ENCODE measurements around the gene AASS. TPM values are rescaled to one million over a fixed set of nuclear protein-coding genes. Genes with fewer than 3 reads are reported as not detected.
A peak's percentile ranks its signal among the peaks of the same experiment; 100 is the strongest.
"Not testable (repeated sequence)": the region's sequence is repeated elsewhere in the genome, so short reads cannot be mapped to it uniquely, and the experiment has no call there.

AASS gene
- total RNA-seq, 2 donors from 2014 or later = 1.6 to 3.6 TPM

DNA sequence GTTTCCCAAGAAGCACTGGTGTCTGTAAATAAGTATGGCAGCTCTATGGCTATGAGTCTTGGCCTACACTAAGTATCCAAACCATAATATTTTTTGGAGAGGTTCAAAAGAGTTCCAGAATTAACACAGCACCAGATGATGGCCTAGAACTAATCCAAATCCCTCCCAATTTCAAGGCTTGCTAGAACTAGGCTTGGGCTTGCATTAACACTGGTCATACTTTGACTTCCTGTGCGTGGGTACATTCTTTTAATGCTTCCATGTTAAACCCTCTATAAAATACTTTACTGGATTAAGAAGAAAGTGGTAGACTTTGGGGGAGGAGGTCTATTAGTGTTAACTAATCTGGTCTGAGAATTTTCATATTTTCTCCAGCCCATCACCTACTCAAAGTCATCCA lies 3.1 kb downstream of the AASS start:
- DNase-seq (no peak), ATAC-seq (no peak)
- H3K27me3 Mint-ChIP-seq = peaks cover 16% of the 10 kb centered on the region
- no peak overlapping the region for H3K27ac Mint-ChIP-seq
- no peak overlapping the region for H3K4me3 Mint-ChIP-seq
- peaks cover 31% of the 10 kb centered on the region for H3K4me1 Mint-ChIP-seq
- H3K9me3 ChIP-seq (ENCODE audit: control insufficient read depth, low read length, poor library complexity, severe bottlenecking) = no peaks in the 10 kb centered on the region
- peaks cover 4% of the 10 kb centered on the region for H3K36me3 Mint-ChIP-seq (ENCODE audit: low read depth)

DNA sequence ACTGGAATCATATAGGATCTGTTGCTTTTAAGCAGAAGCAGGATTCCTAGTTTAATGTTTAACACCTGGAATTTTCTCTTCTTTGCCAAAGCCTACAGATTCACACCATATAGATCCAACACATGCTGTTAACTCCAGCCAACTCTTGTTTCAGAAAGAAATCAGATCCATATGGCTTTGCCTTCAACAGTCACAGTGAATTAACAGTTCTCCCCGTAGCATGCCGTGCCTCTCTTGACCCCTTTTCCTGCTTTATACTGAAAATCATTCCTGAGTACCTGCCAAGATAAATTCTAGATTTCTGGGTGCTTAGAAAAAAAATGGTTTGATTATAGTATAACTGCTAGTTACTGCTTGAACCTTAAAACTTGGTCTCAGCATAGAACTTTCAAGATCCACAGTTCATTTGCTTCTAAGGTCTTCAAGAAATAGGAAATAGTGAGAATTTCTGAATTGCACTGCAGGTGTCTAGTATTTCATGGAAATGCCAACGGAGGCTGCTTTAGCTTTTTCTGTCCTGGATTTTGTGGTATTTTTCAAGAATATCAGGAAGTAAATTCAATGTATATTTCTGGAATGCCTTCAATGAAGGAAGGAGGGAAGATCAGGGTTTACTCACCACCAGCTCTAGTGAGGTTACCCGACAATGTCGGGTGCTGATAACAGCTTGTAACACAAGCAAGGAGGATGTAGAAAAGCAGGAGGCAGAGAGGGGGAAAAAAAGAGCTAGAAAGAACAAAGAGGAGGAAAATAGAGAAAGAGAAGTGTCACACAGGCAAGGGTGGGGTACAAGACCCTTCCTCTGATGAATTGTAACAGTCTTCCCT lies 6.6 kb downstream of the AASS start:
- Mint-ChIP-seq H3K36me3 (ENCODE audit: low read depth) (no peaks in the 10 kb centered on the region), H3K27me3 (no peaks in the 10 kb centered on the region), H3K4me3 (peak overlapping the region; percentile 62), H3K27ac (peak overlapping the region; percentile 14), H3K4me1 (peaks cover 17% of the 10 kb centered on the region)
- H3K9me3 ChIP-seq (ENCODE audit: control insufficient read depth, low read length, poor library complexity, severe bottlenecking) = no peaks in the 10 kb centered on the region
- DNase-seq (no peak), ATAC-seq (no peak)

DNA sequence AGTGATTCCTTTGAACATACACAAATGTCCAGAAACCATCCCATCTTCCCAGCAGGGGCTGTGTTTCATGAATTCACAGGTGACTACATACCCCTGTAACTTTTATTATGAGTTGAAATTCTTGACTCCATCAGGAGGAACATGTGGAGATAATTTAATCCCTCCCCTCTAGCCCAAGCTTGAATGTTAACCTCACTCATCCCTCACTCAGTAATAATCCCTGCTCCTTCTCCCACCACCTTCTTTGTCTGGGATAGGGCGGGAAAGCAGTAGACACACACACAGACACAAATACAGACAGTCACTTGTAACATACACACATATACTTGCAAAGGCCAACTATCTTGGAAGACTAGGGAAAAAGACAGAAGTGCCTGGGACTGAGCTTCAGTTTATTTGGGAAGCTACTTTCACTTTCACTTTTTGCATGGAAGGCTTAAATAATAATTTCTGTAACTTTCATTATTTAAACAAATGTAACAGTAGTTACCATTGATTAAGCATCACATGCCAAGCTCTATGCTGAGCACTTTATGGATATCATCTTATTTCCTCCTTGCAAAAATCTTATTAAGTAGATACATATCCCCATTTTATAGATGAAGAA lies 7.3 kb downstream of the AASS start:
- Mint-ChIP-seq H3K27me3 (no peaks in the 10 kb centered on the region), H3K36me3 (ENCODE audit: low read depth) (no peaks in the 10 kb centered on the region), H3K4me1 (peaks cover 17% of the 10 kb centered on the region), H3K4me3 (peak overlapping the region; percentile 62), H3K27ac (peak overlapping the region; percentile 14)
- H3K9me3 ChIP-seq (ENCODE audit: control insufficient read depth, low read length, poor library complexity, severe bottlenecking) = no peaks in the 10 kb centered on the region
- no peak for DNase-seq
- no peak for ATAC-seq

- no peak for ATAC-seq
- DNase-seq = no peak
- Mint-ChIP-seq H3K4me3 (no peak overlapping the region), H3K27ac (no peak overlapping the region), H3K4me1 (peaks cover 17% of the 10 kb centered on the region), H3K36me3 (ENCODE audit: low read depth) (no peaks in the 10 kb centered on the region), H3K27me3 (no peaks in the 10 kb centered on the region)
- H3K9me3 ChIP-seq (ENCODE audit: control insufficient read depth, low read length, poor library complexity, severe bottlenecking) = no peaks in the 10 kb centered on the region
Observed at GRCh38 chr7:122136078-122136477, 8.0 kb downstream of the AASS start.

DNA sequence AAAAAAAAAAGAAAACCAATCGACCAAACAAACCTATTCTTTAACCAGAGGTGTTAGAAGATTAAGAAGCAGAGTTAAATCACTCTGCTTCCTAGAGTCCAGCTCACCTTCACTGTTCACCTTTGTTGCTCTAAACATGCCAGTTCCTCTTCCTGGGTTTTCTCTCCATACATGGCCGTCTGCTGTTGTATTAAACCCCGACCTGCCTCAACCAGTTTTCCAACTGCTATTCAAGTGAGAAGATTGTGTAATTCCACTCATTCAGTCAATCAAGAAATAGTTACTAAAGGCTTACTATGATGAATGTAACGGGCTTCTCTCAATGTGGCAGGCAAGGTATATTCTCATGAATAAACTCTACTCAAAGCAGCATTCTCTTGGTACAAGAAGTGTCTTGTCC lies 8.8 kb downstream of the AASS start:
- peaks cover 17% of the 10 kb centered on the region for H3K4me1 Mint-ChIP-seq
- no peaks in the 10 kb centered on the region for H3K9me3 ChIP-seq (ENCODE audit: control insufficient read depth, low read length, poor library complexity, severe bottlenecking)
- no peaks in the 10 kb centered on the region for H3K27me3 Mint-ChIP-seq
- H3K4me3 Mint-ChIP-seq = no peak overlapping the region
- no peak overlapping the region for H3K27ac Mint-ChIP-seq
- no peak for DNase-seq
- no peaks in the 10 kb centered on the region for H3K36me3 Mint-ChIP-seq (ENCODE audit: low read depth)
- no peak for ATAC-seq

GRCh38 chr7:122134793-122135192 lies 9.3 kb downstream of the AASS start:
- not testable (repeated sequence) for ATAC-seq; H3K4me3 Mint-ChIP-seq; H3K9me3 ChIP-seq (ENCODE audit: control insufficient read depth, low read length, poor library complexity, severe bottlenecking); DNase-seq; H3K27me3 Mint-ChIP-seq; H3K27ac Mint-ChIP-seq; H3K36me3 Mint-ChIP-seq (ENCODE audit: low read depth)
- peaks cover 17% of the 10 kb centered on the region for H3K4me1 Mint-ChIP-seq

DNA sequence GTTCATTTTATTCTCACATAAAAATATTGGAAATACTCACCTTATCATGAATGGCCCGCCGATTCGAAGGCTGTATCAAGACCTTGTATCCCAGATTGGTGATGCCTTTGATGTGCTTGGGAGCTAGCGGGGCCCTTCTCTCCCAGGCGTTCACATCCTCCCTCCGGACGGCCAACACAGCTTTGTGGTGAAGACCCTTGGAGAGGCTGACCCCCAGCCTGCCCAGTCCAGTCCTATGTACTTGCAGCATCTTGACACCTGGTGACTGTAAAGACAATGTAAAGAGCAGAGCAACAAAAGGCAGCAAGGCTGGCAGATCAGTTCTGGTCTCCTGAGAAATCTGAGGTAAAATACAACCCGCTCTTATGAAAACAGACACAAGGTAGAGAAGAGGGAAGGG lies 10.6 kb downstream of the AASS start:
- Mint-ChIP-seq H3K4me1 (peaks cover 17% of the 10 kb centered on the region), H3K36me3 (ENCODE audit: low read depth) (no peaks in the 10 kb centered on the region), H3K27me3 (no peaks in the 10 kb centered on the region), H3K27ac (no peak overlapping the region), H3K4me3 (no peak overlapping the region)
- DNase-seq = no peak
- H3K9me3 ChIP-seq (ENCODE audit: control insufficient read depth, low read length, poor library complexity, severe bottlenecking) = no peaks in the 10 kb centered on the region
- no peak for ATAC-seq

GRCh38 chr7:122132341-122132740 lies 11.7 kb downstream of the AASS start:
- H3K9me3 ChIP-seq (ENCODE audit: control insufficient read depth, low read length, poor library complexity, severe bottlenecking) = no peaks in the 10 kb centered on the region
- Mint-ChIP-seq H3K4me1 (peaks cover 12% of the 10 kb centered on the region), H3K36me3 (ENCODE audit: low read depth) (no peaks in the 10 kb centered on the region), H3K27ac (no peak overlapping the region), H3K27me3 (no peaks in the 10 kb centered on the region), H3K4me3 (no peak overlapping the region)
- DNase-seq = no peak
- ATAC-seq = no peak

- ATAC-seq = no peak
- Mint-ChIP-seq H3K36me3 (ENCODE audit: low read depth) (no peaks in the 10 kb centered on the region), H3K4me1 (no peaks in the 10 kb centered on the region), H3K27me3 (no peaks in the 10 kb centered on the region), H3K27ac (no peak overlapping the region), H3K4me3 (no peak overlapping the region)
- no peak for DNase-seq
- H3K9me3 ChIP-seq (ENCODE audit: control insufficient read depth, low read length, poor library complexity, severe bottlenecking) = no peaks in the 10 kb centered on the region
Observed at GRCh38 chr7:122123746-122124145, 20.3 kb downstream of the AASS start.

GRCh38 chr7:122118757-122119156 lies 25.3 kb downstream of the AASS start:
- Mint-ChIP-seq H3K36me3 (ENCODE audit: low read depth) (peaks cover 2% of the 10 kb centered on the region), H3K4me1 (no peaks in the 10 kb centered on the region), H3K4me3 (no peak overlapping the region), H3K27ac (no peak overlapping the region), H3K27me3 (no peaks in the 10 kb centered on the region)
- no peak for DNase-seq
- no peaks in the 10 kb centered on the region for H3K9me3 ChIP-seq (ENCODE audit: control insufficient read depth, low read length, poor library complexity, severe bottlenecking)
- no peak for ATAC-seq

GRCh38 chr7:122103064-122103463 lies 41.0 kb downstream of the AASS start:
- no peaks in the 10 kb centered on the region for H3K36me3 Mint-ChIP-seq (ENCODE audit: low read depth)
- ATAC-seq (no peak), DNase-seq (no peak)
- no peak overlapping the region for H3K27ac Mint-ChIP-seq
- H3K9me3 ChIP-seq (ENCODE audit: control insufficient read depth, low read length, poor library complexity, severe bottlenecking) = peaks cover 3% of the 10 kb centered on the region
- H3K27me3 Mint-ChIP-seq = no peaks in the 10 kb centered on the region
- no peaks in the 10 kb centered on the region for H3K4me1 Mint-ChIP-seq
- no peak overlapping the region for H3K4me3 Mint-ChIP-seq

DNA sequence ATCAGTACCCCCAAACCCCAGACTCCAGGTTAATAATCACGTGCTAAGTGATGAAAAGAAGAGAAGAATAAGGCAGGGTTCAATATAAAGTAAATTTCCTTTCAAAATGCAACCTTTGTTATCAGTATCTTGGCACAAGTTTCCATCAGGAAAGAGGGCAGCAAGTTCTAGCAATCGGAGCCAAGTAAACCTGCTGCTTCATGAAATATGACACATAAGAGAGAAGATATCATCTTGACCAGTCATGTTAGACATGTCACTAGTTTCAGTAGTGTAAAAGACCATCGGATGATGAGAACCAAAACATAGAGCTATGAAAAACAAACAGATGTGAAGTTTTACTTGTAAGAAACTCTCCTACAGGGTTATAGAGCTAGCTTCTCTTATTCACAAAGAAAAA lies 44.0 kb downstream of the AASS start:
- Mint-ChIP-seq H3K27ac (no peak overlapping the region), H3K27me3 (no peaks in the 10 kb centered on the region), H3K4me3 (no peak overlapping the region), H3K4me1 (no peaks in the 10 kb centered on the region), H3K36me3 (ENCODE audit: low read depth) (no peaks in the 10 kb centered on the region)
- H3K9me3 ChIP-seq (ENCODE audit: control insufficient read depth, low read length, poor library complexity, severe bottlenecking) = peaks cover 3% of the 10 kb centered on the region
- no peak for DNase-seq
- ATAC-seq = no peak

DNA sequence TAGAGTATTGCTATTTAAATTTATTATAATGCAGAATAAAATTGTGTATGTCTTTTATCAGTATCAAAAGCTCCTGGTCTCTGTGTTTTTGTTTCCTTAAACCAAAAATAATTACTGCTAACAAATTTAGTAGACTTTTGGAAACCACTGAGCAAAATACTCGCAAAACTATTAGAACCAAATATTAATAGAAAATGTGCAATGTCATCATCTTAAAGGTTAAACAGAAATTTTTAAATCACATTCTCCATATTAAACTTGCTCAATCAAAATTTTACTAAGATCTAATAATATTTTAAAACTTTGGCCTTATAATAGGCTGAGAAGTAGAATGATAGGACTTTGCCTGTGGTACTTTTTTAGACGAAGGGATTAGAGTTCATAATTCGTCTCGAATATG lies 48.4 kb downstream of the AASS start:
- H3K9me3 ChIP-seq (ENCODE audit: control insufficient read depth, low read length, poor library complexity, severe bottlenecking) = no peaks in the 10 kb centered on the region
- DNase-seq = no peak
- no peak overlapping the region for H3K27ac Mint-ChIP-seq
- no peak for ATAC-seq
- H3K4me1 Mint-ChIP-seq = no peaks in the 10 kb centered on the region
- no peaks in the 10 kb centered on the region for H3K36me3 Mint-ChIP-seq (ENCODE audit: low read depth)
- H3K4me3 Mint-ChIP-seq = no peak overlapping the region
- no peaks in the 10 kb centered on the region for H3K27me3 Mint-ChIP-seq

DNA sequence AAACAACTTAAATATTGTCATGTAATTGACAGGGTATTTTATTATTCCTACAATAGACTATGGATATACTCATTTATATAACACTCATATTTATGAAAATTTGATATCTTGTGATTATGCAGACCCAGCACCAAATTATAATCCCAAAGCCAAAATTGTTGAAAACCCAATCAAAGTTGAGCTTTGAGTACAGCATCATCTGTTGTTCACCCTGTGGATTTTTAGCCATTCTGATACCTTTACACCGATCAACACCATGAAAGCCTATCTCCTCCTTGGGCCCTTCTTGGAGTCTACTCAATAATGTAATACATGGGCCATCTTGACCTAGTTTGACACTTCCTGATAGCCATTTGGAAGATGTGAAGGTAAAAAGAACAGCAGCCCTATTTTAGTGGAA lies 49.5 kb downstream of the AASS start:
- Mint-ChIP-seq H3K4me3 (no peak overlapping the region), H3K27me3 (no peaks in the 10 kb centered on the region), H3K27ac (no peak overlapping the region), H3K4me1 (no peaks in the 10 kb centered on the region), H3K36me3 (ENCODE audit: low read depth) (no peaks in the 10 kb centered on the region)
- no peaks in the 10 kb centered on the region for H3K9me3 ChIP-seq (ENCODE audit: control insufficient read depth, low read length, poor library complexity, severe bottlenecking)
- DNase-seq (no peak), ATAC-seq (no peak)

All from T-helper 17 cell (primary cell).